GM12801 (cell line): ENCODE measurements around the gene SVEP1.

Experiments used
- TF ChIP-seq, protein P1 (sequence below): IDR thresholded peaks from one replicate; pipeline ENCODE4 v1.5.1; 2011; ENCODE audit warnings: control low read depth; ENCODE audit not compliant: insufficient read length; ENCODE audit errors: extremely low read depth

Gene SVEP1

GRCh38 chr9:110414471-110414870 lies 165.1 kb downstream of the SVEP1 start:
- TF ChIP-seq, protein P1, sequence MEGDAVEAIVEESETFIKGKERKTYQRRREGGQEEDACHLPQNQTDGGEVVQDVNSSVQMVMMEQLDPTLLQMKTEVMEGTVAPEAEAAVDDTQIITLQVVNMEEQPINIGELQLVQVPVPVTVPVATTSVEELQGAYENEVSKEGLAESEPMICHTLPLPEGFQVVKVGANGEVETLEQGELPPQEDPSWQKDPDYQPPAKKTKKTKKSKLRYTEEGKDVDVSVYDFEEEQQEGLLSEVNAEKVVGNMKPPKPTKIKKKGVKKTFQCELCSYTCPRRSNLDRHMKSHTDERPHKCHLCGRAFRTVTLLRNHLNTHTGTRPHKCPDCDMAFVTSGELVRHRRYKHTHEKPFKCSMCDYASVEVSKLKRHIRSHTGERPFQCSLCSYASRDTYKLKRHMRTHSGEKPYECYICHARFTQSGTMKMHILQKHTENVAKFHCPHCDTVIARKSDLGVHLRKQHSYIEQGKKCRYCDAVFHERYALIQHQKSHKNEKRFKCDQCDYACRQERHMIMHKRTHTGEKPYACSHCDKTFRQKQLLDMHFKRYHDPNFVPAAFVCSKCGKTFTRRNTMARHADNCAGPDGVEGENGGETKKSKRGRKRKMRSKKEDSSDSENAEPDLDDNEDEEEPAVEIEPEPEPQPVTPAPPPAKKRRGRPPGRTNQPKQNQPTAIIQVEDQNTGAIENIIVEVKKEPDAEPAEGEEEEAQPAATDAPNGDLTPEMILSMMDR, result no peak

GRCh38 chr9:110410961-110411360 lies 168.6 kb downstream of the SVEP1 start:
- TF ChIP-seq, protein P1, result no peak

GRCh38 chr9:110408598-110408997 lies 170.9 kb downstream of the SVEP1 start:
- TF ChIP-seq, protein P1, result no peak

DNA sequence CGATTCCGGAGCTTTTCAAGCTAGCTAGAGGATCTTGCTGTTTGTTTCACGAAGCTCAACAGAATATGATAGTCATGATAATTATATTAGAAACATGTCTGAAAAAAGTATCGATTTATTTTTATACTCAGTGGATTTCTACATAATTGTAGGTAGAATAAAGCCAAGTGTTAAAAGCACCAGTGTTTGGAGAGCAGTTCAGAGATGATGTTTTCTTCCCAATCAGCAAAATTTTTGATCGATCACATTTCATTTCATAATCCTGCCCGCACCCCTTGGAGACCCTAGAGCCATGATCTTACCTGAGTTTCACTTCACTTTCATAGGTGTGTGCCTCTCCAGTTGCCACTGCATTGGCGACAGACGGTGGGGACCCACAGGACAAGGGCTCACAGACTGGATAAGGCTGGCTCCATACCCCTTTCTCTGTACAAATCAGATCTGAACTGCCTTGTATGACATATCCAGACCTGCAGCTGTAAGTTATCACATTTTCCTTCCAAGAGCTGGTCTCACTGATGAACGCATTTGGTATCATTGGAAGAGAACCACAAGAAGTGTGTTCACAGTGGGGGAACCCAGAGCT lies 173.6 kb downstream of the SVEP1 start:
- TF ChIP-seq, protein P1, result no peak

- TF ChIP-seq, protein P1, result no peak
Measured at GRCh38 chr9:110404473-110404872, 175.1 kb downstream of the SVEP1 start.

DNA sequence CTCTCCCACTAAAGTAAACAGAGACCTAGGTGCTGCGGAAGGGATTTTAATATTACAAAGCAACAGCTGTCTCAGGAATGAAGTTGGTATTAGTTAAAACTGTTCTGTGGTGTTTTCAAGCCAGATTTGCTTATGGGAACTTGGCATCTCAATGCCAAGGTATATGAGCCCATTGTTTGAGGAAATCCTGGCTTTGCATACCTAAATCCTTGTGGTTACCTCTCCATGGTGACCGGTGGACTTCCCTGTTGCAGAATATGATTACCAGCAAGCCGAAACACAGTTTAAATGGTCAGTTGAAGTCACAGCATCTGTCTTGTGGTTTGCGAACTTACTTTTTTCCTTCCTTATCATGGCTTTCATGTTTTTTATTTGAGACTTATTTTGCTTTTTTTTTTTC lies 179.6 kb downstream of the SVEP1 start:
- TF ChIP-seq, protein P1, result no peak

GRCh38 chr9:110391826-110392485 lies 187.6 kb downstream of the SVEP1 start:
- TF ChIP-seq, protein P1, result no peak
